ENCODE data around the gene R3HDM1.

- TF ChIP-seq CTCF (IDR thresholded peaks at IDR 0.05) (no peak), POLR2A (IDR thresholded peaks at IDR 0.05) (no peak), EP300 (IDR thresholded peaks at IDR 0.05) (no peak), POLR2AphosphoS5 (IDR thresholded peaks at IDR 0.05) (no peak)
Measured at GRCh38 chr2:135736546-135736945, 205.3 kb downstream of the R3HDM1 start.

Data from gastroesophageal sphincter (tissue), 3 donors.